Measurements from ENCODE around the gene MTSS2.

GRCh38 chr16:70692873-70693671 is 7.2 kb upstream of the MTSS2 start:
- TF ChIP-seq POLR2AphosphoS5 (IDR thresholded peaks at IDR 0.05; ENCODE audit: low read depth) (no peak), REST (IDR thresholded peaks at IDR 0.05; ENCODE audit: unreplicated experiment) (no peak), EZH2phosphoT487 (IDR thresholded peaks at IDR 0.05; ENCODE audit: unreplicated experiment) (no peak), JUNB (IDR thresholded peaks at IDR 0.05; ENCODE audit: unreplicated experiment) (no peak), EZH2 (IDR thresholded peaks at IDR 0.05; ENCODE audit: low read depth, unreplicated experiment) (no peak), ZNF331 (CRISPR knock-in tag; IDR thresholded peaks at IDR 0.05; ENCODE audit: low read depth) (no peak), STAT1 (IDR thresholded peaks at IDR 0.05; ENCODE audit: unreplicated experiment) (no peak)
- TF ChIP-seq, protein P1, sequence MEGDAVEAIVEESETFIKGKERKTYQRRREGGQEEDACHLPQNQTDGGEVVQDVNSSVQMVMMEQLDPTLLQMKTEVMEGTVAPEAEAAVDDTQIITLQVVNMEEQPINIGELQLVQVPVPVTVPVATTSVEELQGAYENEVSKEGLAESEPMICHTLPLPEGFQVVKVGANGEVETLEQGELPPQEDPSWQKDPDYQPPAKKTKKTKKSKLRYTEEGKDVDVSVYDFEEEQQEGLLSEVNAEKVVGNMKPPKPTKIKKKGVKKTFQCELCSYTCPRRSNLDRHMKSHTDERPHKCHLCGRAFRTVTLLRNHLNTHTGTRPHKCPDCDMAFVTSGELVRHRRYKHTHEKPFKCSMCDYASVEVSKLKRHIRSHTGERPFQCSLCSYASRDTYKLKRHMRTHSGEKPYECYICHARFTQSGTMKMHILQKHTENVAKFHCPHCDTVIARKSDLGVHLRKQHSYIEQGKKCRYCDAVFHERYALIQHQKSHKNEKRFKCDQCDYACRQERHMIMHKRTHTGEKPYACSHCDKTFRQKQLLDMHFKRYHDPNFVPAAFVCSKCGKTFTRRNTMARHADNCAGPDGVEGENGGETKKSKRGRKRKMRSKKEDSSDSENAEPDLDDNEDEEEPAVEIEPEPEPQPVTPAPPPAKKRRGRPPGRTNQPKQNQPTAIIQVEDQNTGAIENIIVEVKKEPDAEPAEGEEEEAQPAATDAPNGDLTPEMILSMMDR (conservative IDR thresholded peaks at IDR 0.05; ENCODE audit: low read depth in 2 of 2): no peak
- TF ChIP-seq, protein P2, sequence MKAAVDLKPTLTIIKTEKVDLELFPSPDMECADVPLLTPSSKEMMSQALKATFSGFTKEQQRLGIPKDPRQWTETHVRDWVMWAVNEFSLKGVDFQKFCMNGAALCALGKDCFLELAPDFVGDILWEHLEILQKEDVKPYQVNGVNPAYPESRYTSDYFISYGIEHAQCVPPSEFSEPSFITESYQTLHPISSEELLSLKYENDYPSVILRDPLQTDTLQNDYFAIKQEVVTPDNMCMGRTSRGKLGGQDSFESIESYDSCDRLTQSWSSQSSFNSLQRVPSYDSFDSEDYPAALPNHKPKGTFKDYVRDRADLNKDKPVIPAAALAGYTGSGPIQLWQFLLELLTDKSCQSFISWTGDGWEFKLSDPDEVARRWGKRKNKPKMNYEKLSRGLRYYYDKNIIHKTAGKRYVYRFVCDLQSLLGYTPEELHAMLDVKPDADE (IDR thresholded peaks at IDR 0.05): no peak

All from GM23338 (cell line).